ENCODE data around the gene G2E3.

The G2E3 gene

GRCh38 chr14:30657606-30658163 is 98.7 kb downstream of the G2E3 start:
- no peak for DNase-seq

- no peak for DNase-seq
Measured at GRCh38 chr14:30658645-30659044, 99.7 kb downstream of the G2E3 start.

- DNase-seq, result no peak
Measured at GRCh38 chr14:30669594-30669993, 110.6 kb downstream of the G2E3 start.
